IMR-90 (cell line): ENCODE measurements around the gene ACTMAP. TPM values are rescaled to one million over a fixed set of nuclear protein-coding genes. Genes with fewer than 3 reads are reported as not detected.

Source experiments
- ATAC-seq: fragments of 200-7000 bp; cut with Tn5 transposase; 2 replicates; pipeline ENCODE4 v1.9.1; 2020; ENCODE audit warnings: low read depth, mild to moderate bottlenecking, moderate library complexity
- BruUV-seq: library from RNA; stranded (reverse); fragments of 400-500 nt; replicated peaks from 2 replicates; lab custom pipeline; 2021; lab: Mats Ljungman, UMichigan
- CTCF ChIA-PET: fragments of 300-600 bp; formaldehyde crosslinking; extraction: SDS; loops from one replicate; lab custom pipeline; 2021; ENCODE audit warnings: antibody characterized with exemption; lab: Yijun Ruan, JAX
- POLR2A ChIA-PET: fragments of 300-600 bp; sonication (Branson Sonifier 250); formaldehyde crosslinking; loops from one replicate; lab custom pipeline; 2022; ENCODE audit warnings: antibody characterized with exemption; ENCODE audit not compliant: unreplicated experiment; lab: Charles Lee
- DNase-seq: peaks from one replicate; pipeline ENCODE4 v3.0.0; 2013
- H2AFZ ChIP-seq: replicated peaks from 2 replicates; pipeline ENCODE3; 2013; ENCODE audit warnings: low read length, mild to moderate bottlenecking; ENCODE audit not compliant: poor library complexity
- H2AK5ac ChIP-seq: 2 replicates; pipeline ENCODE4 v1.6.1; 2013; ENCODE audit warnings: low read depth, low read length, inconsistent platforms
- H2AK9ac ChIP-seq: replicated peaks from 2 replicates; pipeline ENCODE3; 2013; ENCODE audit warnings: mild to moderate bottlenecking, low read depth, low read length, moderate library complexity; ENCODE audit not compliant: poor library complexity
- H2BK120ac ChIP-seq: 2 replicates; pipeline ENCODE4 v1.6.1; 2013; ENCODE audit warnings: low read depth, low read length, inconsistent platforms
- H2BK15ac ChIP-seq: 3 replicates; pipeline ENCODE4 v1.6.1; 2013; ENCODE audit warnings: low read depth, low read length, inconsistent platforms
- H2BK20ac ChIP-seq: 2 replicates; pipeline ENCODE4 v1.6.1; 2013; ENCODE audit warnings: low read depth, mild to moderate bottlenecking, inconsistent platforms, low read length, moderate library complexity
- H2BK5ac ChIP-seq: 2 replicates; pipeline ENCODE4 v1.6.1; 2013; ENCODE audit warnings: mild to moderate bottlenecking, low read depth, low read length, inconsistent platforms; ENCODE audit not compliant: poor library complexity, severe bottlenecking
- H3K14ac ChIP-seq: replicated peaks from 2 replicates; pipeline ENCODE4 v1.6.1; 2013; ENCODE audit warnings: low read depth, low read length, inconsistent platforms
- H3K18ac ChIP-seq: 2 replicates; pipeline ENCODE4 v1.6.1; 2013; ENCODE audit warnings: low read depth, low read length, control low read depth
- H3K23ac ChIP-seq: 2 replicates; pipeline ENCODE4 v1.6.1; 2013; ENCODE audit warnings: low read depth, low read length, inconsistent platforms
- H3K27ac ChIP-seq: 2 replicates; pipeline ENCODE4 v1.5.1; 2013; ENCODE audit warnings: mild to moderate bottlenecking, control low read depth, low read length; ENCODE audit not compliant: insufficient read depth
- H3K27me3 ChIP-seq: 2 replicates; pipeline ENCODE4 v1.6.1; 2013; ENCODE audit warnings: low read length; ENCODE audit not compliant: control insufficient read depth, insufficient read depth
- H3K36me3 ChIP-seq: 2 replicates; pipeline ENCODE4 v1.6.1; 2013; ENCODE audit warnings: low read length, mixed read lengths; ENCODE audit not compliant: control insufficient read depth, insufficient read depth
- H3K4ac ChIP-seq: 2 replicates; pipeline ENCODE4 v1.6.1; 2013; ENCODE audit warnings: low read depth, low read length, inconsistent platforms
- H3K4me1 ChIP-seq: 2 replicates; pipeline ENCODE4 v1.6.1; 2013; ENCODE audit warnings: low read length, mixed read lengths; ENCODE audit not compliant: control insufficient read depth, insufficient read depth
- H3K4me2 ChIP-seq: 2 replicates; pipeline ENCODE4 v1.6.1; 2013; ENCODE audit warnings: low read depth, mild to moderate bottlenecking, control low read depth, low read length, moderate library complexity
- H3K4me3 ChIP-seq: 2 replicates; pipeline ENCODE4 v1.5.1; 2013; ENCODE audit warnings: low read depth, mild to moderate bottlenecking, control low read depth, low read length, moderate library complexity; ENCODE audit not compliant: insufficient read depth
- H3K56ac ChIP-seq: 2 replicates; pipeline ENCODE4 v1.6.1; 2013; ENCODE audit warnings: low read length, inconsistent platforms; ENCODE audit not compliant: insufficient read depth; ENCODE audit errors: extremely low read depth
- H3K79me1 ChIP-seq, 2 experiments: 2 replicates each; pipeline ENCODE4 v1.6.1; 2013; ENCODE audit warnings: low read length in 2 of 2, inconsistent platforms in 1 of 2, low read depth in 1 of 2
- H3K9ac ChIP-seq: 2 replicates; pipeline ENCODE4 v1.6.1; 2013; ENCODE audit warnings: low read depth, low read length, control low read depth
- H3K9me1 ChIP-seq: 2 replicates; pipeline ENCODE4 v1.6.1; 2013; ENCODE audit warnings: low read length, inconsistent platforms; ENCODE audit not compliant: insufficient read depth
- H3K9me3 ChIP-seq: 2 replicates; pipeline ENCODE4 v1.6.1; 2013; ENCODE audit warnings: low read length; ENCODE audit not compliant: control insufficient read depth, insufficient read depth
- H4K20me1 ChIP-seq: 2 replicates; pipeline ENCODE4 v1.6.1; 2013; ENCODE audit warnings: low read length, inconsistent platforms; ENCODE audit not compliant: insufficient read depth
- H4K5ac ChIP-seq: 2 replicates; pipeline ENCODE4 v1.6.1; 2013; ENCODE audit warnings: mild to moderate bottlenecking, low read depth, low read length, control low read depth
- H4K8ac ChIP-seq, 2 experiments: 2 replicates each; pipeline ENCODE4 v1.6.1; 2013; ENCODE audit warnings: low read depth in 2 of 2, low read length in 2 of 2, control low read depth in 1 of 2, inconsistent platforms in 1 of 2
- H4K91ac ChIP-seq: 2 replicates; pipeline ENCODE4 v1.6.1; 2013; ENCODE audit warnings: low read depth, low read length, inconsistent platforms; ENCODE audit not compliant: insufficient read depth
- BHLHE40 ChIP-seq: fragments of 150-350 bp; IDR thresholded peaks from 2 replicates; pipeline ENCODE4 v1.6.1; 2016; ENCODE audit warnings: mild to moderate bottlenecking, low read depth, low read length
- CEBPB ChIP-seq: IDR thresholded peaks from 2 replicates; pipeline ENCODE4 v1.6.1; 2012; ENCODE audit warnings: low read depth, low read length, improper control_type of control experiment
- CHD1 ChIP-seq: IDR thresholded peaks from 2 replicates; pipeline ENCODE4 v1.6.1; 2012; ENCODE audit warnings: low read depth, low read length, improper control_type of control experiment
- FOS ChIP-seq: fragments of 150-350 bp; IDR thresholded peaks from 2 replicates; pipeline ENCODE4 v1.6.1; 2016; ENCODE audit warnings: low read depth, low read length
- MAFK ChIP-seq: IDR thresholded peaks from 2 replicates; pipeline ENCODE4 v1.6.1; 2012; ENCODE audit warnings: low read depth, low read length, improper control_type of control experiment
- MAZ ChIP-seq: IDR thresholded peaks from 2 replicates; pipeline ENCODE4 v1.6.1; 2012; ENCODE audit warnings: low read depth, mild to moderate bottlenecking, low read length, improper control_type of control experiment, moderate library complexity, borderline replicate concordance
- MXI1 ChIP-seq: IDR thresholded peaks from 2 replicates; pipeline ENCODE4 v1.6.1; 2012; ENCODE audit warnings: low read depth, mild to moderate bottlenecking, low read length, moderate library complexity, borderline replicate concordance
- NFE2L2 ChIP-seq: fragments of 150-350 bp; IDR thresholded peaks from 2 replicates; pipeline ENCODE4 v1.6.1; 2016; ENCODE audit warnings: low read depth, mild to moderate bottlenecking, low read length
- POLR2A ChIP-seq: IDR thresholded peaks from 2 replicates; pipeline ENCODE4 v1.6.1; 2012; ENCODE audit warnings: mild to moderate bottlenecking, low read depth, low read length
- RAD21 ChIP-seq: IDR thresholded peaks from 2 replicates; pipeline ENCODE4 v1.6.1; 2012; ENCODE audit warnings: low read length, improper control_type of control experiment
- RCOR1 ChIP-seq: IDR thresholded peaks from 2 replicates; pipeline ENCODE4 v1.6.1; 2012; ENCODE audit warnings: mild to moderate bottlenecking, low read length, improper control_type of control experiment; ENCODE audit not compliant: insufficient replicate concordance
- RFX5 ChIP-seq: IDR thresholded peaks from 2 replicates; pipeline ENCODE4 v1.8.0; 2012; ENCODE audit warnings: low read depth, mild to moderate bottlenecking, low read length, moderate library complexity
- SMC3 ChIP-seq: fragments of 150-350 bp; IDR thresholded peaks from 2 replicates; pipeline ENCODE4 v1.6.1; 2016; ENCODE audit warnings: low read depth, mild to moderate bottlenecking, antibody characterized with exemption, low read length, moderate library complexity
- WGBS, 2 experiments: methylation state at CpG; one replicate each; pipeline versions ENCODE4 v1.1.5 to v1.1.7; 2013; ENCODE audit warnings: missing lambda C conversion rate in 2 of 2; ENCODE audit not compliant: insufficient read length in 1 of 2; ENCODE audit errors: extremely low coverage in 2 of 2; 5-methylcytosine and 5-hydroxymethylcytosine counted together
- dilution Hi-C: fragments of 300-500 bp; cut with HindIII; formaldehyde crosslinking; loops from one replicate; pipeline ENCODE4 v1.14.3; 2018; ENCODE audit warnings: low sequenced_read_pairs; ENCODE audit not compliant: unreplicated experiment
- in situ Hi-C: fragments of 300-500 bp; cut with MboI; formaldehyde crosslinking; loops from 3 replicates; pipeline ENCODE4 v1.14.3; 2019; ENCODE audit warnings: low sequenced_read_pairs, inconsistent platforms, mixed read lengths
- intact Hi-C: fragments of 100-400 bp; cut with micrococcal nuclease; formaldehyde crosslinking; loops from 2 replicates; pipeline ENCODE4 v1.10.0; 2022
- polyA plus RNA-seq, 3 experiments: library from polyadenylated mRNA; depleted of rRNA; stranded (reverse); fragments of >200 nt; gene quantifications; 2 replicates each; pipeline ENCODE4 v1.2.3, GENCODE V29; 2012; ENCODE audit warnings: low replicate concordance in 1 of 3
- total RNA-seq: library from RNA; depleted of rRNA; stranded (reverse); fragments of >200 nt; gene quantifications from 2 replicates; pipeline ENCODE4 v1.2.3, GENCODE V29; 2012
- TF ChIP-seq, protein P1 (sequence below): conservative IDR thresholded peaks from 2 replicates; pipeline ENCODE4 v1.5.1; 2012; ENCODE audit warnings: mild to moderate bottlenecking, low read depth, low read length, improper control_type of control experiment
- TF ChIP-seq, protein P2 (sequence below): fragments of 150-350 bp; IDR thresholded peaks from 2 replicates; pipeline ENCODE4 v1.6.1; 2016; ENCODE audit warnings: low read depth, mild to moderate bottlenecking, low read length, moderate library complexity, borderline replicate concordance
- TF ChIP-seq, protein P3 (sequence below): fragments of 150-350 bp; IDR thresholded peaks from 2 replicates; pipeline ENCODE4 v1.6.1; 2017; ENCODE audit warnings: mild to moderate bottlenecking, antibody characterized with exemption, low read length, low read depth

ACTMAP gene
- total and polyA plus RNA-seq, 2 of the 4 experiments (the other 2 are of a cell fraction), result 0.54 to 5.4 TPM

DNA sequence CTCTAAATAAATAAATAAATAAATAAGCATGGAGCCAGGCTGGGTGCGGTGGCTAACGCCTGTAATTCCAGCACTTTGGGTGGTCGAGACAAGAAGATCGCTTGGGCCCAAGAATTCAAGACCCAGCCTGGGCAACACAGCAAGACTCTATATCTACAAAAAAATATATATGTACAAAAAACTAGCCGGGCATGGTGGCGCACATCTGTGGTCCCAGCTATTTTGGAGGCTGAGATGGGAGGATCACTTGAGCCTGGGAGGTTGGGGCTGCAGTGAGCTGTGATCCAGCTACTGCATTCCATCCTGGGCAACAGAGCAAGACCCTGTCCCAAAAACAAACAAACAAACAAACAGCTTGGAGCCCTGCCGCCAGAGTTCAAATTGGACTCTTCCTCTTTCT is 2.7 kb downstream of the ACTMAP start:
- Histone ChIP-seq H3K23ac (no peak overlapping the region), H2BK5ac (no peak overlapping the region), H3K18ac (no peak overlapping the region), H3K79me1 (peaks cover 9 to 28% of the 10 kb centered on the region in 2 experiments), H3K36me3 (no peaks in the 10 kb centered on the region), H2AK9ac (no peak overlapping the region), H3K27me3 (no peaks in the 10 kb centered on the region), H2BK20ac (no peak overlapping the region), H3K4me3 (no peak overlapping the region), H3K9me1 (peaks cover 13% of the 10 kb centered on the region), H4K5ac (no peak overlapping the region), H3K4ac (no peak overlapping the region), H2AK5ac (no peak overlapping the region), H3K4me2 (no peak overlapping the region), H3K14ac (no peak overlapping the region), H3K9me3 (no peaks in the 10 kb centered on the region), H3K27ac (no peak overlapping the region), H3K4me1 (peaks cover 17% of the 10 kb centered on the region), H4K91ac (no peak overlapping the region), H2AFZ (no peak overlapping the region), H4K20me1 (no peaks in the 10 kb centered on the region), H3K56ac (no peak overlapping the region), H2BK120ac (no peak overlapping the region), H4K8ac (no peak overlapping the region), H2BK15ac (no peak overlapping the region), H3K9ac (no peak overlapping the region)
- ATAC-seq, result no peak
- in situ Hi-C loops (no loop called here), dilution Hi-C loops (no loop called here), intact Hi-C loops (no loop called here)
- no peak for DNase-seq
- ChIA-PET CTCF (no interaction called here), POLR2A (no interaction called here)
- no TSS peak for BruUV-seq
- WGBS, 2 experiments, result no CpG with 5 or more reads among the region's 7 CpGs
- TF ChIP-seq, protein P1, sequence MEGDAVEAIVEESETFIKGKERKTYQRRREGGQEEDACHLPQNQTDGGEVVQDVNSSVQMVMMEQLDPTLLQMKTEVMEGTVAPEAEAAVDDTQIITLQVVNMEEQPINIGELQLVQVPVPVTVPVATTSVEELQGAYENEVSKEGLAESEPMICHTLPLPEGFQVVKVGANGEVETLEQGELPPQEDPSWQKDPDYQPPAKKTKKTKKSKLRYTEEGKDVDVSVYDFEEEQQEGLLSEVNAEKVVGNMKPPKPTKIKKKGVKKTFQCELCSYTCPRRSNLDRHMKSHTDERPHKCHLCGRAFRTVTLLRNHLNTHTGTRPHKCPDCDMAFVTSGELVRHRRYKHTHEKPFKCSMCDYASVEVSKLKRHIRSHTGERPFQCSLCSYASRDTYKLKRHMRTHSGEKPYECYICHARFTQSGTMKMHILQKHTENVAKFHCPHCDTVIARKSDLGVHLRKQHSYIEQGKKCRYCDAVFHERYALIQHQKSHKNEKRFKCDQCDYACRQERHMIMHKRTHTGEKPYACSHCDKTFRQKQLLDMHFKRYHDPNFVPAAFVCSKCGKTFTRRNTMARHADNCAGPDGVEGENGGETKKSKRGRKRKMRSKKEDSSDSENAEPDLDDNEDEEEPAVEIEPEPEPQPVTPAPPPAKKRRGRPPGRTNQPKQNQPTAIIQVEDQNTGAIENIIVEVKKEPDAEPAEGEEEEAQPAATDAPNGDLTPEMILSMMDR, result no peak
- TF ChIP-seq SMC3, result no peak
- TF ChIP-seq NFE2L2, result no peak
- TF ChIP-seq, protein P2, sequence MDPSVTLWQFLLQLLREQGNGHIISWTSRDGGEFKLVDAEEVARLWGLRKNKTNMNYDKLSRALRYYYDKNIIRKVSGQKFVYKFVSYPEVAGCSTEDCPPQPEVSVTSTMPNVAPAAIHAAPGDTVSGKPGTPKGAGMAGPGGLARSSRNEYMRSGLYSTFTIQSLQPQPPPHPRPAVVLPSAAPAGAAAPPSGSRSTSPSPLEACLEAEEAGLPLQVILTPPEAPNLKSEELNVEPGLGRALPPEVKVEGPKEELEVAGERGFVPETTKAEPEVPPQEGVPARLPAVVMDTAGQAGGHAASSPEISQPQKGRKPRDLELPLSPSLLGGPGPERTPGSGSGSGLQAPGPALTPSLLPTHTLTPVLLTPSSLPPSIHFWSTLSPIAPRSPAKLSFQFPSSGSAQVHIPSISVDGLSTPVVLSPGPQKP, result no peak
- TF ChIP-seq CEBPB, result no peak
- TF ChIP-seq MAFK, result no peak
- TF ChIP-seq CHD1, result no peak
- TF ChIP-seq MXI1, result no peak
- no peak for TF ChIP-seq POLR2A
- TF ChIP-seq RFX5, result no peak
- no peak for TF ChIP-seq RAD21
- no peak for TF ChIP-seq MAZ
- TF ChIP-seq BHLHE40, result no peak
- TF ChIP-seq FOS, result no peak
- TF ChIP-seq RCOR1, result no peak
- TF ChIP-seq, protein P3, sequence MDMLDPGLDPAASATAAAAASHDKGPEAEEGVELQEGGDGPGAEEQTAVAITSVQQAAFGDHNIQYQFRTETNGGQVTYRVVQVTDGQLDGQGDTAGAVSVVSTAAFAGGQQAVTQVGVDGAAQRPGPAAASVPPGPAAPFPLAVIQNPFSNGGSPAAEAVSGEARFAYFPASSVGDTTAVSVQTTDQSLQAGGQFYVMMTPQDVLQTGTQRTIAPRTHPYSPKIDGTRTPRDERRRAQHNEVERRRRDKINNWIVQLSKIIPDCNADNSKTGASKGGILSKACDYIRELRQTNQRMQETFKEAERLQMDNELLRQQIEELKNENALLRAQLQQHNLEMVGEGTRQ, result no peak
